Gastroesophageal sphincter (tissue), 3 donors: ENCODE data around the gene AQP6.

Experiments
- CTCF ChIP-seq, 4 experiments: fragments of 200-600 bp in 2 of 4; fragments of 450-650 bp in 2 of 4; sonication (generic) in 1 of 4; IDR thresholded peaks; one replicate each; pipeline ENCODE4 v1.5.1; 2017 to 2019; ENCODE audit warnings: antibody characterized with exemption in 4 of 4, mild to moderate bottlenecking in 2 of 4, moderate library complexity in 2 of 4
- EP300 ChIP-seq: sonication (generic); formaldehyde crosslinking; IDR thresholded peaks from one replicate; pipeline ENCODE4 v1.6.1; 2017; ENCODE audit warnings: antibody characterized with exemption, mild to moderate bottlenecking
- POLR2A ChIP-seq, 2 donors: fragments of 450-650 bp; IDR thresholded peaks; one replicate each; pipeline ENCODE4 v1.6.1; 2017; ENCODE audit warnings: antibody characterized with exemption in 2 of 2, mild to moderate bottlenecking in 2 of 2, moderate library complexity in 1 of 2
- POLR2AphosphoS5 ChIP-seq: sonication (generic); formaldehyde crosslinking; IDR thresholded peaks from one replicate; pipeline ENCODE4 v1.6.1; 2017; ENCODE audit warnings: antibody characterized with exemption

GRCh38 chr12:49923035-49923644, 49.6 kb upstream of the AQP6 start:
- no peak for TF ChIP-seq CTCF (IDR thresholded peaks at IDR 0.05)
- TF ChIP-seq POLR2A (IDR thresholded peaks at IDR 0.05) = no peak
- no peak for TF ChIP-seq EP300
- TF ChIP-seq POLR2AphosphoS5 = no peak
